IMR-90 (cell line): ENCODE data around the gene TENT4B. TPM values are rescaled to one million over a fixed set of nuclear protein-coding genes. Genes with fewer than 3 reads are reported as not detected.

Source experiments
- ATAC-seq: fragments of 200-7000 bp; cut with Tn5 transposase; 2 replicates; pipeline ENCODE4 v1.9.1; 2020; ENCODE audit warnings: low read depth, mild to moderate bottlenecking, moderate library complexity
- BruUV-seq: library from RNA; stranded (reverse); fragments of 400-500 nt; replicated peaks from 2 replicates; lab custom pipeline; 2021; lab: Mats Ljungman, UMichigan
- CTCF ChIA-PET: fragments of 300-600 bp; formaldehyde crosslinking; extraction: SDS; loops from one replicate; lab custom pipeline; 2021; ENCODE audit warnings: antibody characterized with exemption; lab: Yijun Ruan, JAX
- POLR2A ChIA-PET: fragments of 300-600 bp; sonication (Branson Sonifier 250); formaldehyde crosslinking; loops from one replicate; lab custom pipeline; 2022; ENCODE audit warnings: antibody characterized with exemption; ENCODE audit not compliant: unreplicated experiment; lab: Charles Lee
- DNase-seq: peaks from one replicate; pipeline ENCODE4 v3.0.0; 2013
- H2AFZ ChIP-seq: replicated peaks from 2 replicates; pipeline ENCODE3; 2013; ENCODE audit warnings: low read length, mild to moderate bottlenecking; ENCODE audit not compliant: poor library complexity
- H2AK5ac ChIP-seq: 2 replicates; pipeline ENCODE4 v1.6.1; 2013; ENCODE audit warnings: low read depth, low read length, inconsistent platforms
- H2AK9ac ChIP-seq: replicated peaks from 2 replicates; pipeline ENCODE3; 2013; ENCODE audit warnings: mild to moderate bottlenecking, low read depth, low read length, moderate library complexity; ENCODE audit not compliant: poor library complexity
- H2BK120ac ChIP-seq: 2 replicates; pipeline ENCODE4 v1.6.1; 2013; ENCODE audit warnings: low read depth, low read length, inconsistent platforms
- H2BK15ac ChIP-seq: 3 replicates; pipeline ENCODE4 v1.6.1; 2013; ENCODE audit warnings: low read depth, low read length, inconsistent platforms
- H2BK20ac ChIP-seq: 2 replicates; pipeline ENCODE4 v1.6.1; 2013; ENCODE audit warnings: low read depth, mild to moderate bottlenecking, inconsistent platforms, low read length, moderate library complexity
- H2BK5ac ChIP-seq: 2 replicates; pipeline ENCODE4 v1.6.1; 2013; ENCODE audit warnings: mild to moderate bottlenecking, low read depth, low read length, inconsistent platforms; ENCODE audit not compliant: poor library complexity, severe bottlenecking
- H3K14ac ChIP-seq: replicated peaks from 2 replicates; pipeline ENCODE4 v1.6.1; 2013; ENCODE audit warnings: low read depth, low read length, inconsistent platforms
- H3K18ac ChIP-seq: 2 replicates; pipeline ENCODE4 v1.6.1; 2013; ENCODE audit warnings: low read depth, low read length, control low read depth
- H3K23ac ChIP-seq: 2 replicates; pipeline ENCODE4 v1.6.1; 2013; ENCODE audit warnings: low read depth, low read length, inconsistent platforms
- H3K27ac ChIP-seq: 2 replicates; pipeline ENCODE4 v1.5.1; 2013; ENCODE audit warnings: mild to moderate bottlenecking, control low read depth, low read length; ENCODE audit not compliant: insufficient read depth
- H3K27me3 ChIP-seq: 2 replicates; pipeline ENCODE4 v1.6.1; 2013; ENCODE audit warnings: low read length; ENCODE audit not compliant: control insufficient read depth, insufficient read depth
- H3K36me3 ChIP-seq: 2 replicates; pipeline ENCODE4 v1.6.1; 2013; ENCODE audit warnings: low read length, mixed read lengths; ENCODE audit not compliant: control insufficient read depth, insufficient read depth
- H3K4ac ChIP-seq: 2 replicates; pipeline ENCODE4 v1.6.1; 2013; ENCODE audit warnings: low read depth, low read length, inconsistent platforms
- H3K4me1 ChIP-seq: 2 replicates; pipeline ENCODE4 v1.6.1; 2013; ENCODE audit warnings: low read length, mixed read lengths; ENCODE audit not compliant: control insufficient read depth, insufficient read depth
- H3K4me2 ChIP-seq: 2 replicates; pipeline ENCODE4 v1.6.1; 2013; ENCODE audit warnings: low read depth, mild to moderate bottlenecking, control low read depth, low read length, moderate library complexity
- H3K4me3 ChIP-seq: 2 replicates; pipeline ENCODE4 v1.5.1; 2013; ENCODE audit warnings: low read depth, mild to moderate bottlenecking, control low read depth, low read length, moderate library complexity; ENCODE audit not compliant: insufficient read depth
- H3K56ac ChIP-seq: 2 replicates; pipeline ENCODE4 v1.6.1; 2013; ENCODE audit warnings: low read length, inconsistent platforms; ENCODE audit not compliant: insufficient read depth; ENCODE audit errors: extremely low read depth
- H3K79me1 ChIP-seq, 2 experiments: 2 replicates each; pipeline ENCODE4 v1.6.1; 2013; ENCODE audit warnings: low read length in 2 of 2, inconsistent platforms in 1 of 2, low read depth in 1 of 2
- H3K9ac ChIP-seq: 2 replicates; pipeline ENCODE4 v1.6.1; 2013; ENCODE audit warnings: low read depth, low read length, control low read depth
- H3K9me1 ChIP-seq: 2 replicates; pipeline ENCODE4 v1.6.1; 2013; ENCODE audit warnings: low read length, inconsistent platforms; ENCODE audit not compliant: insufficient read depth
- H3K9me3 ChIP-seq: 2 replicates; pipeline ENCODE4 v1.6.1; 2013; ENCODE audit warnings: low read length; ENCODE audit not compliant: control insufficient read depth, insufficient read depth
- H4K20me1 ChIP-seq: 2 replicates; pipeline ENCODE4 v1.6.1; 2013; ENCODE audit warnings: low read length, inconsistent platforms; ENCODE audit not compliant: insufficient read depth
- H4K5ac ChIP-seq: 2 replicates; pipeline ENCODE4 v1.6.1; 2013; ENCODE audit warnings: mild to moderate bottlenecking, low read depth, low read length, control low read depth
- H4K8ac ChIP-seq, 2 experiments: 2 replicates each; pipeline ENCODE4 v1.6.1; 2013; ENCODE audit warnings: low read depth in 2 of 2, low read length in 2 of 2, control low read depth in 1 of 2, inconsistent platforms in 1 of 2
- H4K91ac ChIP-seq: 2 replicates; pipeline ENCODE4 v1.6.1; 2013; ENCODE audit warnings: low read depth, low read length, inconsistent platforms; ENCODE audit not compliant: insufficient read depth
- CEBPB ChIP-seq: IDR thresholded peaks from 2 replicates; pipeline ENCODE4 v1.6.1; 2012; ENCODE audit warnings: low read depth, low read length, improper control_type of control experiment
- CHD1 ChIP-seq: IDR thresholded peaks from 2 replicates; pipeline ENCODE4 v1.6.1; 2012; ENCODE audit warnings: low read depth, low read length, improper control_type of control experiment
- ELK1 ChIP-seq: fragments of 150-350 bp; IDR thresholded peaks from 2 replicates; pipeline ENCODE4 v1.6.1; 2016; ENCODE audit warnings: low read depth, mild to moderate bottlenecking, low read length, moderate library complexity, borderline replicate concordance
- FOS ChIP-seq: fragments of 150-350 bp; IDR thresholded peaks from 2 replicates; pipeline ENCODE4 v1.6.1; 2016; ENCODE audit warnings: low read depth, low read length
- MAFK ChIP-seq: IDR thresholded peaks from 2 replicates; pipeline ENCODE4 v1.6.1; 2012; ENCODE audit warnings: low read depth, low read length, improper control_type of control experiment
- MAZ ChIP-seq: IDR thresholded peaks from 2 replicates; pipeline ENCODE4 v1.6.1; 2012; ENCODE audit warnings: low read depth, mild to moderate bottlenecking, low read length, improper control_type of control experiment, moderate library complexity, borderline replicate concordance
- MXI1 ChIP-seq: IDR thresholded peaks from 2 replicates; pipeline ENCODE4 v1.6.1; 2012; ENCODE audit warnings: low read depth, mild to moderate bottlenecking, low read length, moderate library complexity, borderline replicate concordance
- NFE2L2 ChIP-seq: fragments of 150-350 bp; IDR thresholded peaks from 2 replicates; pipeline ENCODE4 v1.6.1; 2016; ENCODE audit warnings: low read depth, mild to moderate bottlenecking, low read length
- RAD21 ChIP-seq: IDR thresholded peaks from 2 replicates; pipeline ENCODE4 v1.6.1; 2012; ENCODE audit warnings: low read length, improper control_type of control experiment
- RFX5 ChIP-seq: IDR thresholded peaks from 2 replicates; pipeline ENCODE4 v1.8.0; 2012; ENCODE audit warnings: low read depth, mild to moderate bottlenecking, low read length, moderate library complexity
- SMC3 ChIP-seq: fragments of 150-350 bp; IDR thresholded peaks from 2 replicates; pipeline ENCODE4 v1.6.1; 2016; ENCODE audit warnings: low read depth, mild to moderate bottlenecking, antibody characterized with exemption, low read length, moderate library complexity
- USF2 ChIP-seq: fragments of 150-350 bp; IDR thresholded peaks from 2 replicates; pipeline ENCODE4 v1.6.1; 2017; ENCODE audit warnings: mild to moderate bottlenecking, antibody characterized with exemption, low read length, low read depth
- WGBS, 2 experiments: methylation state at CpG; one replicate each; pipeline versions ENCODE4 v1.1.5 to v1.1.7; 2013; ENCODE audit warnings: missing lambda C conversion rate in 2 of 2; ENCODE audit not compliant: insufficient read length in 1 of 2; ENCODE audit errors: extremely low coverage in 2 of 2; 5-methylcytosine and 5-hydroxymethylcytosine counted together
- dilution Hi-C: fragments of 300-500 bp; cut with HindIII; formaldehyde crosslinking; loops from one replicate; pipeline ENCODE4 v1.14.3; 2018; ENCODE audit warnings: low sequenced_read_pairs; ENCODE audit not compliant: unreplicated experiment
- in situ Hi-C: fragments of 300-500 bp; cut with MboI; formaldehyde crosslinking; loops from 3 replicates; pipeline ENCODE4 v1.14.3; 2019; ENCODE audit warnings: low sequenced_read_pairs, inconsistent platforms, mixed read lengths
- intact Hi-C: fragments of 100-400 bp; cut with micrococcal nuclease; formaldehyde crosslinking; loops from 2 replicates; pipeline ENCODE4 v1.10.0; 2022
- polyA plus RNA-seq, 3 experiments: library from polyadenylated mRNA; depleted of rRNA; stranded (reverse); fragments of >200 nt; gene quantifications; 2 replicates each; pipeline ENCODE4 v1.2.3, GENCODE V29; 2012; ENCODE audit warnings: low replicate concordance in 1 of 3
- total RNA-seq: library from RNA; depleted of rRNA; stranded (reverse); fragments of >200 nt; gene quantifications from 2 replicates; pipeline ENCODE4 v1.2.3, GENCODE V29; 2012

Gene TENT4B
- total and polyA plus RNA-seq, 2 of the 4 experiments (the other 2 are of a cell fraction), result 4.1 to 7.0 TPM

GRCh38 chr16:50271148-50272041, 118.3 kb downstream of the TENT4B start:
- no peak overlapping the region for H4K5ac ChIP-seq
- H3K36me3 ChIP-seq, result peaks cover 2% of the 10 kb centered on the region; the same call in 1 of the 2 replicates
- H4K91ac ChIP-seq, result no peak overlapping the region
- H3K14ac ChIP-seq, result no peak overlapping the region
- in situ Hi-C loops, result no loop called here
- no peak overlapping the region for H2BK20ac ChIP-seq
- H4K8ac ChIP-seq, result no peak overlapping the region
- H3K9ac ChIP-seq, result no peak overlapping the region
- H2BK5ac ChIP-seq, result no peak overlapping the region
- ChIA-PET CTCF (interaction anchor here (0.6 kb wide), 1 partner anchor 30 kb away, joined by 3 read pairs; no protein-coding TSS in a partner anchor), POLR2A (no interaction called here)
- peaks cover 5% of the 10 kb centered on the region; the same call in 1 of the 2 replicates for H3K9me1 ChIP-seq
- no TSS peak for BruUV-seq
- H2AK5ac ChIP-seq, result no peak overlapping the region
- H4K20me1 ChIP-seq, result peaks cover 7% of the 10 kb centered on the region; the same call in 1 of the 2 replicates
- H3K18ac ChIP-seq, result no peak overlapping the region
- no peak overlapping the region for H3K4me2 ChIP-seq
- no peak overlapping the region for H3K4ac ChIP-seq
- H2BK120ac ChIP-seq, result no peak overlapping the region
- H2BK15ac ChIP-seq, result no peak overlapping the region
- H3K27ac ChIP-seq, result no peak overlapping the region
- H3K9me3 ChIP-seq, result no peaks in the 10 kb centered on the region
- intact Hi-C loops, result no loop called here
- no peak overlapping the region for H3K23ac ChIP-seq
- H3K56ac ChIP-seq, result no peak overlapping the region
- H3K79me1 ChIP-seq, result peaks cover 24 to 56% of the 10 kb centered on the region in 2 experiments
- no peak overlapping the region for H2AK9ac ChIP-seq
- WGBS, 2 experiments, result 85% methylated on average over 4 of the region's 15 CpGs; no CpG with 5 or more reads in 1 of the 2 experiments
- H3K4me1 ChIP-seq, result peaks cover 11% of the 10 kb centered on the region
- dilution Hi-C loops, result no loop called here
- H2AFZ ChIP-seq, result no peak overlapping the region
- TF ChIP-seq ELK1 (no peak), USF2 (no peak), RFX5 (no peak), SMC3 (no peak), MAFK (no peak), MXI1 (no peak), MAZ (no peak), CEBPB (no peak), RAD21 (no peak), FOS (no peak), NFE2L2 (no peak), CHD1 (no peak)
- H3K4me3 ChIP-seq, result no peak overlapping the region
- DNase-seq (no peak), ATAC-seq (no peak)
- H3K27me3 ChIP-seq, result no peaks in the 10 kb centered on the region
